ENCODE data around the gene COG5.

Gene COG5

GRCh38 chr7:107302250-107302847 lies 261.4 kb downstream of the COG5 start:
- no peak overlapping the region for H3K4ac ChIP-seq (ENCODE audit: low read depth in 1 of 2, low read length in 2 of 2)

DNA sequence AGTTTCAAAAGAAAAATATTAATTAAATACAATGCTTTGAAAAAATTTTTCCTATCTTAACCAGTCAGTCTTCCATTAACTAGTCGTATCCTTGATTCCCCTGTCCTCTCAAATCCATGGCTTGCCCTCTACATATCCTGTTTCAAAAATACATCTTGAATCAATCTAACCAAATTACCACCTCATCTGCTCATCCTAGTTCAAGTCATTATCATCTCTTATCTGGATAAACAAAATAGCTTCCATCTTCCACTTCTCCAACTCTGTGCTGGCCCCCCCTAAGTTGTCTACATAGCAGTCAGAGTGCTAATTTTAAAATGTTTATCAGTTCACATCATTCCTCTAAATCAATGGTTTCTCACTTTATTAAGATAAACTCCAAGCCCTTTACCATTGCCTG lies 269.5 kb downstream of the COG5 start:
- H3K18ac ChIP-seq (ENCODE audit: low read depth in 1 of 2, low read length in 2 of 2), result no peak overlapping the region
- H3K9ac ChIP-seq (ENCODE audit: low read length), result no peak overlapping the region
- no peak overlapping the region for H2BK5ac ChIP-seq (ENCODE audit: low read depth, low read length, poor library complexity, severe bottlenecking)
- H2BK15ac ChIP-seq (ENCODE audit: low read depth, poor library complexity, severe bottlenecking), result no peak overlapping the region
- no peak overlapping the region for H4K91ac ChIP-seq (ENCODE audit: low read length)
- H3K4me3 ChIP-seq (ENCODE audit: insufficient read depth in 1 of 2, low read depth in 1 of 2, low read length in 2 of 2), result no peak overlapping the region
- H3K79me1 ChIP-seq (replicated peaks; ENCODE audit: low read length, poor library complexity, severe bottlenecking), result no peaks in the 10 kb centered on the region
- no peak for DNase-seq
- no peak overlapping the region for H2BK12ac ChIP-seq (ENCODE audit: low read length in 2 of 2)
- H3K9me3 ChIP-seq (ENCODE audit: control insufficient read depth, low read length), result no peaks in the 10 kb centered on the region
- no peak overlapping the region for H4K8ac ChIP-seq (ENCODE audit: low read length)
- H2AFZ ChIP-seq (ENCODE audit: low read depth, low read length), result no peak overlapping the region
- peaks cover 8 to 15% of the 10 kb centered on the region in 2 experiments for H3K36me3 ChIP-seq (ENCODE audit: control insufficient read depth in 1 of 2, insufficient read depth in 2 of 2, low read depth in 1 of 2, low read length in 2 of 2)
- H3K23ac ChIP-seq (ENCODE audit: low read length in 2 of 2), result no peak overlapping the region
- H3K27ac ChIP-seq (ENCODE audit: low read length, poor library complexity, severe bottlenecking), result no peak overlapping the region
- H2AK5ac ChIP-seq (ENCODE audit: low read length, severe bottlenecking), result no peak overlapping the region
- H3K27me3 ChIP-seq (ENCODE audit: control insufficient read depth in 1 of 2, insufficient read depth in 1 of 2, low read length in 2 of 2), result no peaks in the 10 kb centered on the region
- no peaks in the 10 kb centered on the region for H3K4me1 ChIP-seq (ENCODE audit: control insufficient read depth, insufficient read depth, low read depth, low read length)
- WGBS, result 94% methylated on average over 1 of the region's 1 CpG
- no peak overlapping the region for H3K4ac ChIP-seq (ENCODE audit: low read depth in 1 of 2, low read length in 2 of 2)
- no peak overlapping the region for H2BK120ac ChIP-seq (ENCODE audit: low read depth, low read length)
- no peak overlapping the region for H3K14ac ChIP-seq (ENCODE audit: low read length in 2 of 2)
- no peak overlapping the region for H3K4me2 ChIP-seq (ENCODE audit: low read length, poor library complexity, severe bottlenecking)

More at GRCh38 chr7:107302250-107302847, 261.4 kb downstream of the COG5 start:
- Histone ChIP-seq H2BK12ac (ENCODE audit: low read length in 2 of 2) (no peak overlapping the region), H3K9ac (ENCODE audit: low read length) (no peak overlapping the region), H2AK5ac (ENCODE audit: low read length, severe bottlenecking) (no peak overlapping the region), H3K27me3 (ENCODE audit: control insufficient read depth in 1 of 2, insufficient read depth in 1 of 2, low read length in 2 of 2) (no peaks in the 10 kb centered on the region), H2BK5ac (ENCODE audit: low read depth, low read length, poor library complexity, severe bottlenecking) (no peak overlapping the region), H3K23ac (ENCODE audit: low read length in 2 of 2) (no peak overlapping the region), H3K4me3 (ENCODE audit: insufficient read depth in 1 of 2, low read depth in 1 of 2, low read length in 2 of 2) (no peak overlapping the region), H3K9me3 (ENCODE audit: control insufficient read depth, low read length) (no peaks in the 10 kb centered on the region), H3K4me2 (ENCODE audit: low read length, poor library complexity, severe bottlenecking) (no peak overlapping the region), H3K4me1 (ENCODE audit: control insufficient read depth, insufficient read depth, low read depth, low read length) (no peaks in the 10 kb centered on the region), H3K18ac (ENCODE audit: low read depth in 1 of 2, low read length in 2 of 2) (no peak overlapping the region), H2AFZ (ENCODE audit: low read depth, low read length) (no peak overlapping the region), H2BK15ac (ENCODE audit: low read depth, poor library complexity, severe bottlenecking) (no peak overlapping the region), H4K8ac (ENCODE audit: low read length) (no peak overlapping the region), H2BK120ac (ENCODE audit: low read depth, low read length) (no peak overlapping the region), H3K14ac (ENCODE audit: low read length in 2 of 2) (no peak overlapping the region), H3K27ac (ENCODE audit: low read length, poor library complexity, severe bottlenecking) (no peak overlapping the region), H3K36me3 (ENCODE audit: control insufficient read depth in 1 of 2, insufficient read depth in 2 of 2, low read depth in 1 of 2, low read length in 2 of 2) (peaks cover 0 to 6% of the 10 kb centered on the region in 2 experiments), H3K79me1 (replicated peaks; ENCODE audit: low read length, poor library complexity, severe bottlenecking) (no peaks in the 10 kb centered on the region), H4K91ac (ENCODE audit: low read length) (no peak overlapping the region)
- DNase-seq, result no peak
- WGBS, result 83% methylated on average over 2 of the region's 2 CpGs

- Histone ChIP-seq H2BK120ac (ENCODE audit: low read depth, low read length) (no peak overlapping the region), H2AFZ (ENCODE audit: low read depth, low read length) (no peak overlapping the region), H3K36me3 (ENCODE audit: control insufficient read depth in 1 of 2, insufficient read depth in 2 of 2, low read depth in 1 of 2, low read length in 2 of 2) (peaks cover 8 to 15% of the 10 kb centered on the region in 2 experiments), H3K4ac (ENCODE audit: low read depth in 1 of 2, low read length in 2 of 2) (no peak overlapping the region), H4K91ac (ENCODE audit: low read length) (no peak overlapping the region), H4K8ac (ENCODE audit: low read length) (no peak overlapping the region), H2BK5ac (ENCODE audit: low read depth, low read length, poor library complexity, severe bottlenecking) (no peak overlapping the region), H3K4me3 (ENCODE audit: insufficient read depth in 1 of 2, low read depth in 1 of 2, low read length in 2 of 2) (no peak overlapping the region), H2AK5ac (ENCODE audit: low read length, severe bottlenecking) (no peak overlapping the region), H3K27me3 (ENCODE audit: control insufficient read depth in 1 of 2, insufficient read depth in 1 of 2, low read length in 2 of 2) (no peaks in the 10 kb centered on the region), H3K4me2 (ENCODE audit: low read length, poor library complexity, severe bottlenecking) (no peak overlapping the region), H3K9me3 (ENCODE audit: control insufficient read depth, low read length) (no peaks in the 10 kb centered on the region), H3K18ac (ENCODE audit: low read depth in 1 of 2, low read length in 2 of 2) (no peak overlapping the region), H3K23ac (ENCODE audit: low read length in 2 of 2) (no peak overlapping the region), H2BK12ac (ENCODE audit: low read length in 2 of 2) (no peak overlapping the region), H3K9ac (ENCODE audit: low read length) (no peak overlapping the region), H3K27ac (ENCODE audit: low read length, poor library complexity, severe bottlenecking) (no peak overlapping the region), H3K4me1 (ENCODE audit: control insufficient read depth, insufficient read depth, low read depth, low read length) (no peaks in the 10 kb centered on the region), H3K79me1 (replicated peaks; ENCODE audit: low read length, poor library complexity, severe bottlenecking) (peaks cover 2% of the 10 kb centered on the region), H3K14ac (ENCODE audit: low read length in 2 of 2) (no peak overlapping the region), H2BK15ac (ENCODE audit: low read depth, poor library complexity, severe bottlenecking) (no peak overlapping the region)
- WGBS, result 96% methylated on average over 2 of the region's 2 CpGs
- no peak for DNase-seq
Measured at GRCh38 chr7:107292591-107292990, 271.1 kb downstream of the COG5 start.

DNA sequence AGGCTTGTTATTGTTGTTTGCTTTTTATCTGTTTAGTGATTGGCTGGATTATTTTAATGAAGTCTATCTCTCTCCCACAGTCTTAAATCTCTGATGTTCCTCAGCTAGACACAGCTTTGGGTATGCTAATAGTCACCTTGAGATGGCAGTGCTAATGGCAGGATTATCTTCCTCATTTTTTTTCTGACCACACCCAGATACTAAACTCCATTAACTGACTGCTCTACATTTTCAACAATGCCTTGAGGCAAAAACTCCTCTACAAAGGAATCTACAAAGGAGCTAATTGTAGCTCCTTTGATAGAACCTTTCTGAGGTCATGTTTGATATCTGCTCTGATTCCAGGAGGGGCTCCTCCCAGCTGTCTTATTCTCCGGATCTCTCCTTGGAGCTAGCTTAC lies 272.3 kb downstream of the COG5 start:
- WGBS, result 100% methylated on average over 1 of the region's 1 CpG

More for the DNA sequence above, 272.3 kb downstream of the COG5 start:
- Histone ChIP-seq H3K14ac (ENCODE audit: low read length in 2 of 2) (no peak overlapping the region), H3K4ac (ENCODE audit: low read depth in 1 of 2, low read length in 2 of 2) (no peak overlapping the region), H2BK120ac (ENCODE audit: low read depth, low read length) (no peak overlapping the region), H3K9me3 (ENCODE audit: control insufficient read depth, low read length) (no peaks in the 10 kb centered on the region), H3K23ac (ENCODE audit: low read length in 2 of 2) (no peak overlapping the region), H3K4me1 (ENCODE audit: control insufficient read depth, insufficient read depth, low read depth, low read length) (no peaks in the 10 kb centered on the region), H3K18ac (ENCODE audit: low read depth in 1 of 2, low read length in 2 of 2) (no peak overlapping the region), H4K8ac (ENCODE audit: low read length) (no peak overlapping the region), H3K79me1 (replicated peaks; ENCODE audit: low read length, poor library complexity, severe bottlenecking) (peaks cover 2% of the 10 kb centered on the region), H3K4me3 (ENCODE audit: insufficient read depth in 1 of 2, low read depth in 1 of 2, low read length in 2 of 2) (no peak overlapping the region), H2AFZ (ENCODE audit: low read depth, low read length) (no peak overlapping the region), H4K91ac (ENCODE audit: low read length) (no peak overlapping the region), H3K4me2 (ENCODE audit: low read length, poor library complexity, severe bottlenecking) (no peak overlapping the region), H2BK5ac (ENCODE audit: low read depth, low read length, poor library complexity, severe bottlenecking) (no peak overlapping the region), H2BK15ac (ENCODE audit: low read depth, poor library complexity, severe bottlenecking) (no peak overlapping the region), H3K9ac (ENCODE audit: low read length) (no peak overlapping the region), H2AK5ac (ENCODE audit: low read length, severe bottlenecking) (no peak overlapping the region), H3K36me3 (ENCODE audit: control insufficient read depth in 1 of 2, insufficient read depth in 2 of 2, low read depth in 1 of 2, low read length in 2 of 2) (peaks cover 8 to 15% of the 10 kb centered on the region in 2 experiments), H3K27me3 (ENCODE audit: control insufficient read depth in 1 of 2, insufficient read depth in 1 of 2, low read length in 2 of 2) (no peaks in the 10 kb centered on the region), H2BK12ac (ENCODE audit: low read length in 2 of 2) (no peak overlapping the region), H3K27ac (ENCODE audit: low read length, poor library complexity, severe bottlenecking) (no peak overlapping the region)
- DNase-seq, result no peak

Measured in mesenchymal stem cell (in vitro differentiated cells and primary cell).